ENCODE results near the gene ADAMTSL3. TPM values are rescaled to one million over a fixed set of nuclear protein-coding genes. Genes with fewer than 3 reads are reported as not detected.

ADAMTSL3 gene
- total RNA-seq, 2 experiments from 2014 or later, result not detected

GRCh38 chr15:83783227-83783626 is 129.3 kb downstream of the ADAMTSL3 start:
- DNase-seq, result no peak
- ATAC-seq (ENCODE audit: poor library complexity), result no peak
- Mint-ChIP-seq H3K9me3 (peaks cover 2% of the 10 kb centered on the region), H3K27ac (no peak overlapping the region), H3K4me3 (no peak overlapping the region), H3K4me1 (ENCODE audit: low read depth) (no peaks in the 10 kb centered on the region), H3K27me3 (no peaks in the 10 kb centered on the region), H3K36me3 (ENCODE audit: low read depth) (no peaks in the 10 kb centered on the region)
- no peaks in the 10 kb centered on the region for H3K9me3 ChIP-seq (ENCODE audit: control insufficient read depth in 1 of 2, insufficient read depth in 1 of 2, low read length in 2 of 2)
- H3K27me3 ChIP-seq (ENCODE audit: control insufficient read depth in 1 of 2, insufficient read depth in 2 of 2, low read length in 2 of 2), result no peaks in the 10 kb centered on the region
- no peak for TF ChIP-seq CTCF (IDR thresholded peaks at IDR 0.05)
- intact Hi-C loops (cut with DNase I, micrococcal nuclease), result no loop called here
- H3K4me1 ChIP-seq (ENCODE audit: insufficient read depth, low read length), result no peaks in the 10 kb centered on the region
- no peak overlapping the region for H3K27ac ChIP-seq (ENCODE audit: low read depth in 1 of 2, low read length in 2 of 2)
- H3K4me3 ChIP-seq (ENCODE audit: low read length), result no peak overlapping the region
- POLR2A ChIA-PET, result no interaction called here
- no peaks in the 10 kb centered on the region for H3K36me3 ChIP-seq (ENCODE audit: insufficient read depth, low read length)
- CTCF ChIA-PET, result no interaction called here

- Mint-ChIP-seq H3K9me3 (no peaks in the 10 kb centered on the region), H3K4me1 (ENCODE audit: low read depth) (no peaks in the 10 kb centered on the region), H3K36me3 (ENCODE audit: low read depth) (no peaks in the 10 kb centered on the region), H3K27ac (no peak overlapping the region), H3K4me3 (no peak overlapping the region), H3K27me3 (no peaks in the 10 kb centered on the region)
- Histone ChIP-seq H3K36me3 (ENCODE audit: insufficient read depth, low read length) (no peaks in the 10 kb centered on the region), H3K9me3 (ENCODE audit: control insufficient read depth in 1 of 2, insufficient read depth in 1 of 2, low read length in 2 of 2) (no peaks in the 10 kb centered on the region), H3K27ac (ENCODE audit: low read depth in 1 of 2, low read length in 2 of 2) (no peak overlapping the region), H3K4me1 (ENCODE audit: insufficient read depth, low read length) (no peaks in the 10 kb centered on the region), H3K27me3 (ENCODE audit: control insufficient read depth in 1 of 2, insufficient read depth in 2 of 2, low read length in 2 of 2) (no peaks in the 10 kb centered on the region), H3K4me3 (ENCODE audit: low read length) (no peak overlapping the region)
- POLR2A ChIA-PET, result no interaction called here
- CTCF ChIA-PET, result no interaction called here
- DNase-seq (no peak), ATAC-seq (ENCODE audit: poor library complexity) (no peak)
- intact Hi-C loops (cut with DNase I, micrococcal nuclease), result no loop called here
- no peak for TF ChIP-seq CTCF (IDR thresholded peaks at IDR 0.05)
Observed at GRCh38 chr15:83784975-83785374, 131.1 kb downstream of the ADAMTSL3 start.

GRCh38 chr15:83786336-83786735 is 132.4 kb downstream of the ADAMTSL3 start:
- DNase-seq (no peak), ATAC-seq (ENCODE audit: poor library complexity) (no peak)
- intact Hi-C loops (cut with DNase I, micrococcal nuclease), result no loop called here
- Histone ChIP-seq H3K9me3 (ENCODE audit: control insufficient read depth in 1 of 2, insufficient read depth in 1 of 2, low read length in 2 of 2) (no peaks in the 10 kb centered on the region), H3K36me3 (ENCODE audit: insufficient read depth, low read length) (no peaks in the 10 kb centered on the region), H3K4me3 (ENCODE audit: low read length) (no peak overlapping the region), H3K27me3 (ENCODE audit: control insufficient read depth in 1 of 2, insufficient read depth in 2 of 2, low read length in 2 of 2) (no peaks in the 10 kb centered on the region), H3K4me1 (ENCODE audit: insufficient read depth, low read length) (no peaks in the 10 kb centered on the region), H3K27ac (ENCODE audit: low read depth in 1 of 2, low read length in 2 of 2) (no peak overlapping the region)
- no peaks in the 10 kb centered on the region for H3K36me3 Mint-ChIP-seq (ENCODE audit: low read depth)
- no peak overlapping the region for H3K4me3 Mint-ChIP-seq
- H3K27me3 Mint-ChIP-seq, result peaks cover 8% of the 10 kb centered on the region
- ChIA-PET CTCF (no interaction called here), POLR2A (no interaction called here)
- no peaks in the 10 kb centered on the region for H3K9me3 Mint-ChIP-seq
- no peaks in the 10 kb centered on the region for H3K4me1 Mint-ChIP-seq (ENCODE audit: low read depth)
- no peak for TF ChIP-seq CTCF (IDR thresholded peaks at IDR 0.05)
- no peak overlapping the region for H3K27ac Mint-ChIP-seq
